Activated naive CD4-positive, alpha-beta T cell treated with anti-CD3 and anti-CD28 coated beads for 36 hours (primary cell): ENCODE data around the gene PRTN3. TPM values are rescaled to one million over a fixed set of nuclear protein-coding genes. Genes with fewer than 3 reads are reported as not detected.
"Not testable (repeated sequence)": the region's sequence is repeated elsewhere in the genome, so short reads cannot be mapped to it uniquely, and the experiment has no call there.

Experiments used
- CTCF ChIA-PET: fragments of 350-600 bp; sonication (Branson Sonifier 250); formaldehyde crosslinking; loops from one replicate; lab custom pipeline; 2021; ENCODE audit warnings: antibody characterized with exemption; lab: Charles Lee
- DNase-seq: peaks from one replicate; pipeline ENCODE4 v3.0.0-alpha.2; 2020
- H3K27ac Mint-ChIP-seq: one replicate; pipeline ENCODE4 v1.8.0; 2021; ENCODE audit warnings: mild to moderate bottlenecking, mixed read lengths
- H3K27me3 Mint-ChIP-seq: one replicate; pipeline ENCODE4 v1.8.0; 2021; ENCODE audit warnings: low read depth, mixed read lengths
- H3K36me3 Mint-ChIP-seq: one replicate; pipeline ENCODE4 v1.8.0; 2021; ENCODE audit warnings: low read depth, mixed read lengths
- H3K4me1 Mint-ChIP-seq: one replicate; pipeline ENCODE4 v1.8.0; 2021; ENCODE audit warnings: low read depth, mixed read lengths
- H3K4me3 Mint-ChIP-seq: one replicate; pipeline ENCODE4 v1.8.0; 2021; ENCODE audit warnings: mild to moderate bottlenecking, moderate library complexity, mixed read lengths
- H3K9me3 Mint-ChIP-seq: one replicate; pipeline ENCODE4 v1.8.0; 2021; ENCODE audit warnings: mixed read lengths
- intact Hi-C: fragments of 100-400 bp; cut with micrococcal nuclease; formaldehyde crosslinking; loops from one replicate; pipeline ENCODE4 v1.15.1; 2023
- total RNA-seq, 2 experiments: library from RNA; stranded (reverse); gene quantifications; one replicate each; pipeline ENCODE4 v1.2.3, GENCODE V29; 2021

Gene PRTN3
- total RNA-seq, 2 experiments from 2014 or later = not detected

- H3K27me3 Mint-ChIP-seq = peaks cover 11% of the 10 kb centered on the region
- H3K27ac Mint-ChIP-seq = no peak overlapping the region
- H3K9me3 Mint-ChIP-seq = no peaks in the 10 kb centered on the region
- no peak overlapping the region for H3K4me3 Mint-ChIP-seq
- intact Hi-C loops = no loop called here
- H3K4me1 Mint-ChIP-seq = peaks cover 3% of the 10 kb centered on the region
- H3K36me3 Mint-ChIP-seq = no peaks in the 10 kb centered on the region
- DNase-seq = no peak
- CTCF ChIA-PET = no interaction called here
Observed at GRCh38 chr19:827314-827709, 13.5 kb upstream of the PRTN3 start.

DNA sequence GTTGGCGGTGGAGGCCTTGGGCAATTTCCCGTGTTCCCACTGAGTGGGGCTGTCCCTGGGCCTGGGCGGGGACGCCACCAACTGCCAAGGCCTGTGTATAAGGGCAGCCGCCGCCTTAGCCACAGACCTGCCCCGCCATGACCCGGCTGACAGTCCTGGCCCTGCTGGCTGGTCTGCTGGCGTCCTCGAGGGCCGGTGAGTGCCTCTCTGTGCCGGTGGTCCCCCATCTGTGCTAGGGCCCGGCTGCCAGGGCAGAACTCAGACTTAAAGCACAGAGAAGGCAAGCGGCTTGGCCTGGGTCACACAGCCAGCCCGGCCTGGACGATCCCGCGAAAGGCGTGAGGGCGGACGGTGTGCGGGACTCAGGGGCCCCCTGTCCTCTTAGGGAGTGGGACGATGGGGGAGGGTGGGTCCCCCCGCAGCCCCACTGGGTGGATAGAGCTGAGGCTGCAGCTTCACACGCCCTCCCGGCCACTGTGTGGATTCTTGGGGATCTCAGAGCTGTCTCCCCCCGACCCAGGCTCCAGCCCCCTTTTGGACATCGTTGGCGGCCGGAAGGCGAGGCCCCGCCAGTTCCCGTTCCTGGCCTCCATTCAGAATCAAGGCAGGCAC, 13.0 kb upstream of the PRTN3 start, which contains the start of gene AZU1:
TSS of gene AZU1 (plus strand) at position 128 of the 612 bp plus-strand sequence. CDS start at position 138, 10 bp downstream.
- Mint-ChIP-seq H3K36me3 (no peaks in the 10 kb centered on the region), H3K27ac (no peak within 1 kb of the TSS), H3K4me1 (peaks cover under 1% of the 10 kb centered on the region), H3K4me3 (no peak within 1 kb of the TSS), H3K27me3 (peaks cover 8% of the 10 kb centered on the region), H3K9me3 (no peaks in the 10 kb centered on the region)
- CTCF ChIA-PET = no interaction called here
- no peak for DNase-seq
- intact Hi-C loops = no loop called here

DNA sequence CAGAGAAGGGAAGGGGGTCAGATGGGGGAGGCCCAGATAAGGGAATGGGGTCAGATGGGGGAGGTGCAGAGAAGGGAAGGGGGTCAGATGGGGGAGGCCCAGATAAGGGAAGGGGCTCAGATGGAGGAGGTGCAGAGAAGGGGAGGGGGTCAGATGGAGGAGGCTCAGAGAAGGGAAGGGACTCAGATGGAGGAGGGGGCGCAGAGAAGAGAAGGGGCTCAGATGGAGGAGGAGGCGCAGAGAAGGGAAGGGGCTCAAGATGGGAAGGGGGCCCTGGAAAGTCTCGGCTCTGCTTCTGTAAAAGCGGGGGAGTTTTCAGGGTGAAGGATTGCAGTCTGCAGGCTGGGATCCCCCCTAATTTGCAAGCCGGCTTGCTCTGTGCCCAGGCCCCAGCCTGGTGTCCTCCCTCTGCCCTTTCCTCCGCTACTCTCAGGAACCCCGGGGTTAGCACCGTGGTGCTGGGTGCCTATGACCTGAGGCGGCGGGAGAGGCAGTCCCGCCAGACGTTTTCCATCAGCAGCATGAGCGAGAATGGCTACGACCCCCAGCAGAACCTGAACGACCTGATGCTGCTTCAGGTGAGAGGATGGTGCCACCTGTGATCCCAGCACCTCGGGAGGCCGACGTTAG, 11.6 kb upstream of the PRTN3 start:
- DNase-seq = no peak
- H3K4me1 Mint-ChIP-seq = no peaks in the 10 kb centered on the region
- no peak overlapping the region for H3K27ac Mint-ChIP-seq
- H3K27me3 Mint-ChIP-seq = peaks cover 1% of the 10 kb centered on the region
- intact Hi-C loops = no loop called here
- CTCF ChIA-PET = no interaction called here
- no peak overlapping the region for H3K4me3 Mint-ChIP-seq
- no peaks in the 10 kb centered on the region for H3K9me3 Mint-ChIP-seq
- H3K36me3 Mint-ChIP-seq = no peaks in the 10 kb centered on the region

DNA sequence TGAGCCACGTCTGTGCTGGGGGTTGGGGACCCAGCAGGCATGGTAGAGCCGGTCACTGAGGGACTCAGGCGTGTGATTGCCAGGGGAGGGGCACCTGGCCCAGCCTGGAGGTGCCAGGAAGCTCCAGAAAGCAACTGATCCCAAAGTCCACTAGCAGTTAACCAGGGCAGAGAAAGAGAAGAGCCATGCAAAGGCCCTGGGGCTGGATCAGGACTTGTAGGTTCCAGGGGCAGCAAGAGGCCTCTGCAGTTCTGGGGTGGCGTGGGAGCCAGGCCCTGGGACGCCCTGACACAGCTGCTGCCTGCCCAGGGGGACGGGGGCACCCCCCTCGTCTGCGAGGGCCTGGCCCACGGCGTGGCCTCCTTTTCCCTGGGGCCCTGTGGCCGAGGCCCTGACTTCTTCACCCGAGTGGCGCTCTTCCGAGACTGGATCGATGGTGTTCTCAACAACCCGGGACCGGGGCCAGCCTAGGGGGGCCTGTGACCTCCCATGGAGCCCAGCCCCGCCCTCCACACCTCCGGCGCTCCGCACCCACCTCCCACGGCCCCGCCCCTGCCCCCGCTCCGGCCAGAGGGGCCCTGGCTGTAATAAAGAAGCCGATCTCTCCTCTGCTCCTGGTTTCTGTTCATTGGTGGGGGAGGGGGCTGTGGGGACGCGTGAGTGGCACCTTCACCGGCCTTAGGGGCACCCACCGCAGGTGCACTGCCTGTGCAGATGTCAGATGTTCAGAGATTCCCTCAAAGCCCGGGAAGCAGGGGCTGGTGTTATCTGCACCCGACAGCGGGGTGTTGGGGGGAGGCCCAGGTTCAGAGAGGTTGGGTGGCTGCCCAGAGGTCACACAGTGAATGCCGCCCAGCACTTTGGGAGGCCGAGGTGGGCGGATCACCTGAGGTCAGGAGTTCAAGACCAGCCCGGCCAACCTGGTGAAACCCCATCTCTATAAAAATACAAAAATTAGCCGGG, 9.1 kb upstream of the PRTN3 start:
- CTCF ChIA-PET = no interaction called here
- no peaks in the 10 kb centered on the region for H3K9me3 Mint-ChIP-seq
- H3K27ac Mint-ChIP-seq = no peak overlapping the region
- intact Hi-C loops = no loop called here
- DNase-seq = no peak
- H3K4me3 Mint-ChIP-seq = no peak overlapping the region
- peaks cover 2% of the 10 kb centered on the region for H3K4me1 Mint-ChIP-seq
- H3K27me3 Mint-ChIP-seq = peaks cover 13% of the 10 kb centered on the region
- no peaks in the 10 kb centered on the region for H3K36me3 Mint-ChIP-seq

DNA sequence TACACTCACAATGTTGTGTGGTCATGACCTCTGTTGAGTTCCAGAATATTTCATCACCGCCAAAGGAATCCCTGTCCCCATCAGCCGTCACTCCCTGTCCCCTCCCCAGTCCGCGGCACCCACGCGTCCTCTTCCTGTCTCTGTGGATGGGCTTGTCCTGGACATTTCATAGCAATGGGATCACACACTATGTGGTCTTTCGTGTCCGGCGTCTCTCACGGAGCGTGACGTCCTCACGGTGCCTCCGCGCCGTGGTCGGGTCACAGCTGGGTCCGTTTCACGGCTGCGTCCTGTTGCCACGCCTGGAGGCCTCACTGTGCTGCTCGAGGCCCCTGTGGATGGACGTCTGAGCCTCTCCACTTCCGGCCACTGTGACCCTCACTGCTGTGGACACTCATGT, 6.6 kb upstream of the PRTN3 start:
- Mint-ChIP-seq H3K4me3 (no peak overlapping the region), H3K4me1 (peaks cover 2% of the 10 kb centered on the region), H3K27me3 (peaks cover 13% of the 10 kb centered on the region), H3K27ac (no peak overlapping the region), H3K36me3 (no peaks in the 10 kb centered on the region), H3K9me3 (no peaks in the 10 kb centered on the region)
- no peak for DNase-seq
- intact Hi-C loops = no loop called here
- CTCF ChIA-PET = interaction anchor here (0.7 kb wide), 1 partner anchor 24 kb away, joined by 3 read pairs; no protein-coding TSS in a partner anchor

- no peak for DNase-seq
Observed at GRCh38 chr19:835210-835810, 5.5 kb upstream of the PRTN3 start.

DNA sequence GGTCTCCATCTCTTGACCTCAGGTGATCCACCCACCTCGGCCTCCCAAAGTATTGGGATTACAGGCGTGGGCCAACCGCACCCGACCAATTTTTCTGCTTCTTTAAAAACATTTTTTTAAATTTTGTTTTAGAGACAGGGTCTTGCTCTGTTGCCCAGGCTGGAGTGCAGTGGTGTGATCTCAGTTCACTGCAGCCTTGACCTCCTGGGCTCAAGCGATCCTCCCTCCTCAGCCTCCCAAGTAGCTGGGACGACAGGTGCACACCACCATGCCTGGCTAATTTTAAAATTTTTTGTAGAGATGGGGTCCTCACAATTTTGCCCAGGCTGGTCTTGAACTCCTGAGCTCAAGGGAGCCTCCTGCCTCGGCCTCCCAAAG, 2.0 kb downstream of the PRTN3 start:
- H3K4me1 Mint-ChIP-seq, H3K9me3 Mint-ChIP-seq, CTCF ChIA-PET, DNase-seq, H3K36me3 Mint-ChIP-seq, H3K4me3 Mint-ChIP-seq, H3K27ac Mint-ChIP-seq, intact Hi-C loops: not testable (repeated sequence)
- peaks cover 39% of the 10 kb centered on the region for H3K27me3 Mint-ChIP-seq

More at GRCh38 chr19:835210-835810, 5.5 kb upstream of the PRTN3 start:
- H3K4me3 Mint-ChIP-seq = no peak overlapping the region
- CTCF ChIA-PET = no interaction called here
- no peaks in the 10 kb centered on the region for H3K9me3 Mint-ChIP-seq
- H3K27me3 Mint-ChIP-seq = peaks cover 13% of the 10 kb centered on the region
- no peak overlapping the region for H3K27ac Mint-ChIP-seq
- H3K4me1 Mint-ChIP-seq = peaks cover 2% of the 10 kb centered on the region
- intact Hi-C loops = no loop called here
- H3K36me3 Mint-ChIP-seq = no peaks in the 10 kb centered on the region

DNA sequence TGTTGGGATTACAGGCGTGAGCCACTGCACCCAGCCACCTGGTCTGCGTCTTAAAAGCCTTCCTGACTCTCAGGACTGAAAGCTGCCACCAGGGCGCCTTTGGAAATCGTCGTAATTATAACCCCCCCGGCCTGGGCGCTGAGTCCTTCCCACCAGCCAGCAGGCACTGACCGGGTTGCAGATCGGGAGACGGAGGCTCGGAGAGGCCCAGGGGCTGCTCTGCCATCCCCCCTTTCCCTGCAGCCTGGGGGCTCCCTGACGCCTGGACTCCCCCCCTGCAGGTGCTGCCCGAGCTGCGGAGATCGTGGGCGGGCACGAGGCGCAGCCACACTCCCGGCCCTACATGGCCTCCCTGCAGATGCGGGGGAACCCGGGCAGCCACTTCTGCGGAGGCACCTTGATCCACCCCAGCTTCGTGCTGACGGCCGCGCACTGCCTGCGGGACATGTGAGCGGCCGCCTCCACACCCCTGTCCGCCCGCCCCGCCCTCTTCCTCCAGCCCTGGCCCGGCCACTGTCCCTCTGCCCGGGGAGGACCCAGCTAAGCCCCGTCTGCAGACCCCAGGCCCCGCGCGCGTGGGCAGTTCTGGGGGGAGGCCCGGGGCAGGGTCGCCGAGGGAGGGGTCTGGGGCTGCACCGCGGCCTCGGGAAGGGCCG, 2.5 kb downstream of the PRTN3 start:
- Mint-ChIP-seq H3K4me3 (no peak overlapping the region), H3K27me3 (peaks cover 42% of the 10 kb centered on the region), H3K27ac (no peak overlapping the region), H3K4me1 (peaks cover 4% of the 10 kb centered on the region), H3K36me3 (no peaks in the 10 kb centered on the region), H3K9me3 (no peaks in the 10 kb centered on the region)
- CTCF ChIA-PET = no interaction called here
- intact Hi-C loops = no loop called here
- no peak for DNase-seq

DNA sequence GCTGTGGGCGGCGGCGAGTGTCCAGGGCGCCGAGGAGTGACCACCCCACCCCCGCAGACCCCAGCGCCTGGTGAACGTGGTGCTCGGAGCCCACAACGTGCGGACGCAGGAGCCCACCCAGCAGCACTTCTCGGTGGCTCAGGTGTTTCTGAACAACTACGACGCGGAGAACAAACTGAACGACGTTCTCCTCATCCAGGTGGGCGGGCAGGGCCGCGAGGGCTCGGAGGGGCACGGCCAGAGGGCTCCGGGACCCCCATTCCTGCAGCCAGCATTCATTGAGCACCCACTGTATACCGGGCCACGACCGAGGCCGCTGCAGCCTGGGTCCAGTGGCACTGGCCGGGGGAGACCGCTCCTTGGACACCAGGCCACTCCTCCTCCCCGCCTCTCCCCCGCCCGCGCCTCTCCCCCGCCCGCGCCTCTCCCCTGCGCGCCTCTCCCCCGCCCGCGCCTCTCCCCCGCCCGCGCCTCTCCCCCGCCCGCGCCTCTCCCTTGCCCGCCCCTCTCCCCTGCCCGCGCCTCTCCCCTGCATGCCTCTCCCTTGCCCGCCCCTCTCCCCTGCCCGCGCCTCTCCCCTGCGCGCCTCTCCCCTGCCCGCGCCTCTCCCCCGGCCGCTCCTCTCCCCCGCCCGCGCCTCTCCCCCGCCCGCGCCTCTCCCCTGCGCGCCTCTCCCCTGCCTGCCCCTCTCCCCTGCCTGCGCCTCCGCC, 3.2 kb downstream of the PRTN3 start:
- Mint-ChIP-seq H3K27ac (no peak overlapping the region), H3K36me3 (no peaks in the 10 kb centered on the region), H3K27me3 (peaks cover 47% of the 10 kb centered on the region), H3K4me3 (no peak overlapping the region), H3K4me1 (peaks cover 4% of the 10 kb centered on the region), H3K9me3 (no peaks in the 10 kb centered on the region)
- DNase-seq = no peak
- CTCF ChIA-PET = no interaction called here
- intact Hi-C loops = no loop called here

DNA sequence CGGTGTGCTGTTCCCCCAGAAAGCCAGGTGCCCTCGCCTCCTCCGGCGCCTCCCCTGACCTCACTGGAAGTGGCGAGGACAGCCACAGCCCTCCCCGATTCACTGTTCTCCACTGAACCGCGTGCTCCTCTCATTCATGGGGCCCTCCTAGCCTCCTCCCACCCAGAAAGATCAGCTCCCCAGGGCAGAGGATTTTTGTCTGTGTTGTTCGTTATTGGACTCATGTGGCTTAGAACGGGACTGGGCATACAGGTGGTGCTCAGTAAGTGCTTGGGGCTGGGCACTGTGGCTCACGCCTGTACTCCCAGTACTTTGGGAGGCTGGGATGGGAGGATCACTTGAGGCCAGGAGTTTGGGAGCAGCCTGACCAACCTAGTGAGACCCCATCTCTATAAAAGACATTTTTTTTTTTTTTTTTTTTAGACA, 3.8 kb downstream of the PRTN3 start:
- peaks cover 50% of the 10 kb centered on the region for H3K27me3 Mint-ChIP-seq
- CTCF ChIA-PET = interaction anchor here (0.7 kb wide), 1 partner anchor 79 kb away, joined by 3 read pairs; no protein-coding TSS in a partner anchor
- no peak overlapping the region for H3K4me3 Mint-ChIP-seq
- DNase-seq = no peak
- H3K9me3 Mint-ChIP-seq = no peaks in the 10 kb centered on the region
- intact Hi-C loops = no loop called here
- H3K4me1 Mint-ChIP-seq = peaks cover 4% of the 10 kb centered on the region
- no peaks in the 10 kb centered on the region for H3K36me3 Mint-ChIP-seq
- no peak overlapping the region for H3K27ac Mint-ChIP-seq

GRCh38 chr19:845707-846521, 5.1 kb downstream of the PRTN3 start:
- H3K27me3 Mint-ChIP-seq = peaks cover 58% of the 10 kb centered on the region
- H3K27ac Mint-ChIP-seq = no peak overlapping the region
- intact Hi-C loops = no loop called here
- no peak overlapping the region for H3K4me3 Mint-ChIP-seq
- DNase-seq = no peak
- peaks cover 4% of the 10 kb centered on the region for H3K4me1 Mint-ChIP-seq
- H3K36me3 Mint-ChIP-seq = no peaks in the 10 kb centered on the region
- no peaks in the 10 kb centered on the region for H3K9me3 Mint-ChIP-seq
- CTCF ChIA-PET = no interaction called here
